Inferior parietal cortex (tissue), 1 donor: ENCODE results near the gene MARS1.

ENCODE experiments used
- DNase-seq: peaks from one replicate; pipeline ENCODE4 v3.0.0-alpha.2; 2016; ENCODE audit errors: extremely low spot score

Gene MARS1

GRCh38 chr12:57473392-57473791 lies 14.5 kb upstream of the MARS1 start:
- no peak for DNase-seq

GRCh38 chr12:57473886-57474285 lies 14.0 kb upstream of the MARS1 start:
- DNase-seq, result no peak

GRCh38 chr12:57474430-57474829 lies 13.4 kb upstream of the MARS1 start:
- DNase-seq, result no peak

- DNase-seq, result no peak
Measured at GRCh38 chr12:57474862-57475261, 13.0 kb upstream of the MARS1 start.

- DNase-seq, result no peak
Measured at GRCh38 chr12:57475271-57476161, 12.4 kb upstream of the MARS1 start.

- DNase-seq, result no peak
Measured at GRCh38 chr12:57476162-57476992, 11.5 kb upstream of the MARS1 start.

GRCh38 chr12:57476993-57477709 lies 10.7 kb upstream of the MARS1 start:
- no peak for DNase-seq

- DNase-seq, result no peak
Measured at GRCh38 chr12:57477710-57478681, 9.9 kb upstream of the MARS1 start.

- no peak for DNase-seq
Measured at GRCh38 chr12:57479043-57479375, 8.9 kb upstream of the MARS1 start.

GRCh38 chr12:57479376-57480115 lies 8.3 kb upstream of the MARS1 start, which contains the start of gene ARHGAP9:
Gene ARHGAP9, minus strand, starts transcription at chr12:57479866. Its CDS starts 460 bp downstream, at chr12:57479406.
- DNase-seq, result no peak

GRCh38 chr12:57481671-57482070 lies 6.2 kb upstream of the MARS1 start:
- no peak for DNase-seq

- DNase-seq, result no peak
Measured at GRCh38 chr12:57483466-57483865, 4.4 kb upstream of the MARS1 start.

GRCh38 chr12:57485695-57486094 lies 2.2 kb upstream of the MARS1 start:
- no peak for DNase-seq

- DNase-seq, result no peak
Measured at GRCh38 chr12:57487055-57487596, 742 bp upstream of the MARS1 start.

GRCh38 chr12:57488402-57489156 lies 711 bp downstream of the MARS1 start:
- DNase-seq, result no peak

- no peak for DNase-seq
Measured at GRCh38 chr12:57489157-57489641, 1.3 kb downstream of the MARS1 start.

GRCh38 chr12:57490126-57490525 lies 2.3 kb downstream of the MARS1 start:
- DNase-seq, result no peak

- DNase-seq, result no peak
Measured at GRCh38 chr12:57491393-57492280, 3.8 kb downstream of the MARS1 start.
